ENCODE measurements around the gene CLEC6A. TPM values are rescaled to one million over a fixed set of nuclear protein-coding genes. Genes with fewer than 3 reads are reported as not detected.
"Not testable (repeated sequence)": the region's sequence is repeated elsewhere in the genome, so short reads cannot be mapped to it uniquely, and the experiment has no call there.

CLEC6A gene
- polyA plus RNA-seq: not detected

- Mint-ChIP-seq H3K27me3 (ENCODE audit: low read depth in 3 of 3) (peaks cover 1 to 8% (median 4%) of the 10 kb centered on the region in 3 donors), H3K4me1 (no peaks in the 10 kb centered on the region), H3K36me3 (no peaks in the 10 kb centered on the region), H3K27ac (no peak within 1 kb of the TSS), H3K9me3 (peaks cover 0 to 2% (median 0%) of the 10 kb centered on the region in 6 donors), H3K4me3 (no peak within 1 kb of the TSS)
- no peak for DNase-seq
Measured at GRCh38 chr12:8455727-8456360, at the start of gene CLEC6A. TSS of gene CLEC6A (plus strand) at chr12:8455962. CDS start at chr12:8456112, 150 bp downstream.

GRCh38 chr12:8419576-8419975 is 36.2 kb upstream of the CLEC6A start:
- H3K36me3 Mint-ChIP-seq; DNase-seq; H3K4me1 Mint-ChIP-seq; H3K27ac Mint-ChIP-seq; H3K9me3 Mint-ChIP-seq; H3K27me3 Mint-ChIP-seq (ENCODE audit: low read depth in 3 of 3); H3K4me3 Mint-ChIP-seq: not testable (repeated sequence)

- Mint-ChIP-seq H3K4me1 (no peaks in the 10 kb centered on the region), H3K9me3 (no peaks in the 10 kb centered on the region), H3K27me3 (ENCODE audit: low read depth in 3 of 3) (no peaks in the 10 kb centered on the region), H3K27ac (no peak overlapping the region), H3K36me3 (no peaks in the 10 kb centered on the region), H3K4me3 (no peak overlapping the region)
- DNase-seq: no peak
Measured at GRCh38 chr12:8420506-8420905, 35.3 kb upstream of the CLEC6A start.

GRCh38 chr12:8444536-8445278 is 11.1 kb upstream of the CLEC6A start:
- H3K36me3 Mint-ChIP-seq; H3K27ac Mint-ChIP-seq; H3K27me3 Mint-ChIP-seq (ENCODE audit: low read depth in 3 of 3); H3K4me1 Mint-ChIP-seq; H3K4me3 Mint-ChIP-seq; H3K9me3 Mint-ChIP-seq; DNase-seq: not testable (repeated sequence)

- peaks cover 0 to 1% (median 0%) of the 10 kb centered on the region in 3 donors for H3K27me3 Mint-ChIP-seq (ENCODE audit: low read depth in 3 of 3)
- no peaks in the 10 kb centered on the region for H3K4me1 Mint-ChIP-seq
- no peak overlapping the region for H3K27ac Mint-ChIP-seq
- H3K4me3 Mint-ChIP-seq: no peak overlapping the region
- no peaks in the 10 kb centered on the region for H3K9me3 Mint-ChIP-seq
- no peak for DNase-seq
- no peaks in the 10 kb centered on the region for H3K36me3 Mint-ChIP-seq
Measured at GRCh38 chr12:8445731-8446130, 10.0 kb upstream of the CLEC6A start.

- no peaks in the 10 kb centered on the region for H3K9me3 Mint-ChIP-seq
- H3K27ac Mint-ChIP-seq: no peak overlapping the region
- no peak overlapping the region for H3K4me3 Mint-ChIP-seq
Measured at GRCh38 chr12:8446642-8447547, 8.9 kb upstream of the CLEC6A start.

GRCh38 chr12:8449355-8449859 is 6.4 kb upstream of the CLEC6A start:
- Mint-ChIP-seq H3K27ac (no peak overlapping the region), H3K4me1 (no peaks in the 10 kb centered on the region), H3K4me3 (no peak overlapping the region), H3K9me3 (no peaks in the 10 kb centered on the region), H3K27me3 (ENCODE audit: low read depth in 3 of 3) (peaks cover 0 to 3% (median 1%) of the 10 kb centered on the region in 3 donors), H3K36me3 (no peaks in the 10 kb centered on the region)
- no peak for DNase-seq

More at GRCh38 chr12:8446642-8447547, 8.9 kb upstream of the CLEC6A start:
- Mint-ChIP-seq H3K4me1 (no peaks in the 10 kb centered on the region), H3K27me3 (ENCODE audit: low read depth in 3 of 3) (peaks cover 0 to 3% (median 1%) of the 10 kb centered on the region in 3 donors), H3K36me3 (no peaks in the 10 kb centered on the region)
- DNase-seq: no peak

- H3K9me3 Mint-ChIP-seq: no peaks in the 10 kb centered on the region
Measured at GRCh38 chr12:8452036-8452435, 3.7 kb upstream of the CLEC6A start.

GRCh38 chr12:8453021-8453513 is 2.7 kb upstream of the CLEC6A start:
- no peaks in the 10 kb centered on the region for H3K9me3 Mint-ChIP-seq
- peaks cover 1 to 4% (median 3%) of the 10 kb centered on the region in 3 donors for H3K27me3 Mint-ChIP-seq (ENCODE audit: low read depth in 3 of 3)
- DNase-seq: no peak
- H3K4me3 Mint-ChIP-seq: no peak overlapping the region
- no peaks in the 10 kb centered on the region for H3K36me3 Mint-ChIP-seq
- no peaks in the 10 kb centered on the region for H3K4me1 Mint-ChIP-seq
- H3K27ac Mint-ChIP-seq: no peak overlapping the region

More at GRCh38 chr12:8452036-8452435, 3.7 kb upstream of the CLEC6A start:
- DNase-seq: no peak
- peaks cover 0 to 4% (median 1%) of the 10 kb centered on the region in 3 donors for H3K27me3 Mint-ChIP-seq (ENCODE audit: low read depth in 3 of 3)
- H3K4me3 Mint-ChIP-seq: no peak overlapping the region
- H3K27ac Mint-ChIP-seq: no peak overlapping the region
- H3K4me1 Mint-ChIP-seq: no peaks in the 10 kb centered on the region
- no peaks in the 10 kb centered on the region for H3K36me3 Mint-ChIP-seq

- Mint-ChIP-seq H3K4me3 (no peak overlapping the region), H3K4me1 (no peaks in the 10 kb centered on the region), H3K9me3 (no peaks in the 10 kb centered on the region), H3K27ac (no peak overlapping the region), H3K36me3 (no peaks in the 10 kb centered on the region), H3K27me3 (ENCODE audit: low read depth in 3 of 3) (peaks cover 1 to 4% (median 4%) of the 10 kb centered on the region in 3 donors)
- no peak for DNase-seq
Measured at GRCh38 chr12:8453796-8454195, 2.0 kb upstream of the CLEC6A start.

GRCh38 chr12:8455271-8455670 is 491 bp upstream of the CLEC6A start:
- Mint-ChIP-seq H3K27ac (no peak overlapping the region), H3K9me3 (peaks cover 0 to under 1% (median 0%) of the 10 kb centered on the region in 6 donors), H3K4me3 (no peak overlapping the region), H3K27me3 (ENCODE audit: low read depth in 3 of 3) (peaks cover 1 to 8% (median 4%) of the 10 kb centered on the region in 3 donors), H3K4me1 (no peaks in the 10 kb centered on the region), H3K36me3 (no peaks in the 10 kb centered on the region)
- DNase-seq: no peak

- no peaks in the 10 kb centered on the region for H3K36me3 Mint-ChIP-seq
- no peak overlapping the region for H3K27ac Mint-ChIP-seq
- peaks cover 0 to 2% (median 0%) of the 10 kb centered on the region in 6 donors for H3K9me3 Mint-ChIP-seq
- H3K4me3 Mint-ChIP-seq: no peak overlapping the region
- no peaks in the 10 kb centered on the region for H3K4me1 Mint-ChIP-seq
- H3K27me3 Mint-ChIP-seq (ENCODE audit: low read depth in 3 of 3): peaks cover 0 to 8% (median 3%) of the 10 kb centered on the region in 3 donors
- no peak for DNase-seq
Measured at GRCh38 chr12:8461426-8461825, 5.7 kb downstream of the CLEC6A start.

GRCh38 chr12:8465301-8465996 is 9.7 kb downstream of the CLEC6A start:
- peaks cover 3 to 5% (median 4%) of the 10 kb centered on the region in 3 donors for H3K27me3 Mint-ChIP-seq (ENCODE audit: low read depth in 3 of 3)
- no peak for DNase-seq

More at GRCh38 chr12:8465301-8465996, 9.7 kb downstream of the CLEC6A start:
- H3K27ac Mint-ChIP-seq: no peak overlapping the region
- H3K36me3 Mint-ChIP-seq: no peaks in the 10 kb centered on the region
- H3K4me3 Mint-ChIP-seq: no peak overlapping the region
- H3K4me1 Mint-ChIP-seq: no peaks in the 10 kb centered on the region
- peaks cover 0 to 9% (median 5%) of the 10 kb centered on the region in 6 donors for H3K9me3 Mint-ChIP-seq
